ENCODE measurements around the gene CAPRIN1. TPM values are rescaled to one million over a fixed set of nuclear protein-coding genes. Genes with fewer than 3 reads are reported as not detected.

Gene CAPRIN1, protein sequence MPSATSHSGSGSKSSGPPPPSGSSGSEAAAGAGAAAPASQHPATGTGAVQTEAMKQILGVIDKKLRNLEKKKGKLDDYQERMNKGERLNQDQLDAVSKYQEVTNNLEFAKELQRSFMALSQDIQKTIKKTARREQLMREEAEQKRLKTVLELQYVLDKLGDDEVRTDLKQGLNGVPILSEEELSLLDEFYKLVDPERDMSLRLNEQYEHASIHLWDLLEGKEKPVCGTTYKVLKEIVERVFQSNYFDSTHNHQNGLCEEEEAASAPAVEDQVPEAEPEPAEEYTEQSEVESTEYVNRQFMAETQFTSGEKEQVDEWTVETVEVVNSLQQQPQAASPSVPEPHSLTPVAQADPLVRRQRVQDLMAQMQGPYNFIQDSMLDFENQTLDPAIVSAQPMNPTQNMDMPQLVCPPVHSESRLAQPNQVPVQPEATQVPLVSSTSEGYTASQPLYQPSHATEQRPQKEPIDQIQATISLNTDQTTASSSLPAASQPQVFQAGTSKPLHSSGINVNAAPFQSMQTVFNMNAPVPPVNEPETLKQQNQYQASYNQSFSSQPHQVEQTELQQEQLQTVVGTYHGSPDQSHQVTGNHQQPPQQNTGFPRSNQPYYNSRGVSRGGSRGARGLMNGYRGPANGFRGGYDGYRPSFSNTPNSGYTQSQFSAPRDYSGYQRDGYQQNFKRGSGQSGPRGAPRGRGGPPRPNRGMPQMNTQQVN
- total RNA-seq (2014; rRNA removed) (224 and 258 TPM in 2 replicates), Bru-seq, nascent RNA (percentile 96 among the genes with signal in this experiment), BruChase-seq, experiment 1, labeled RNA remaining after a 6-hour chase (percentile 96 among the genes with signal in this experiment), BruChase-seq, experiment 2, labeled RNA remaining after a 2-hour chase (percentile 96 among the genes with signal in this experiment)
- long read RNA-seq, full-length matches to known transcripts = 326 of 381 reads
- long read RNA-seq, partial matches to known transcripts = 33 of 381 reads
- long read RNA-seq, other reads (novel, unspliced or antisense) = 22 of 381 reads

- peak within 1 kb of the TSS; percentile 94 for H2AFZ ChIP-seq (ENCODE audit: low read length)
- no peaks in the 10 kb centered on the region for H3F3A ChIP-seq (ENCODE audit: low read length, unreplicated experiment)
- no peaks in the 10 kb centered on the region for H3K9me2 ChIP-seq (replicated peaks; ENCODE audit: low read length)
- TF ChIP-seq CTCF (conservative IDR thresholded peaks at IDR 0.05; ENCODE audit: low read depth, low read length) (no peak), EZH2phosphoT487 (IDR thresholded peaks at IDR 0.05; ENCODE audit: borderline replicate concordance, low read length) (no peak), EZH2 (IDR thresholded peaks at IDR 0.05; ENCODE audit: low read length, unreplicated experiment) (no peak)
- ChIA-PET POLR2A (ENCODE audit: unreplicated experiment) (interaction anchor here (0.5 kb wide), 1 partner anchor 9 kb away, joined by 3 read pairs; no protein-coding TSS in a partner anchor), CTCF (interaction anchor here (0.6 kb wide), 2 partner anchors 54 to 55 kb away, joined by 3 to 5 read pairs; partner anchors contain the start of gene NAT10)
- H3K36me3 ChIP-seq (ENCODE audit: low read depth, low read length) = peaks cover 20% of the 10 kb centered on the region
- intact Hi-C loops (cut with micrococcal nuclease) = loop anchor here (1.0 kb wide), 1 partner anchor 54 kb away; the partner anchor contains the start of gene NAT10
- peak within 1 kb of the TSS; percentile 100 for H3K9ac ChIP-seq (ENCODE audit: low read length)
- peak within 1 kb of the TSS; percentile 99 for H3K4me3 ChIP-seq (ENCODE audit: low read length)
- ATAC-seq = peak; percentile 81
- H3K4me2 ChIP-seq (ENCODE audit: low read length) = peak within 1 kb of the TSS; percentile 97
- peak within 1 kb of the TSS; percentile 96 for H3K27ac ChIP-seq (ENCODE audit: low read length)
- no peaks in the 10 kb centered on the region for H3K9me3 ChIP-seq (ENCODE audit: low read length)
- peak; percentile 90 for DNase-seq
- H3K4me1 ChIP-seq (ENCODE audit: insufficient read depth, low read length) = peaks cover 28% of the 10 kb centered on the region
- peaks cover 44% of the 10 kb centered on the region for H3K79me2 ChIP-seq (ENCODE audit: low read length)
- no peaks in the 10 kb centered on the region for H3K27me3 ChIP-seq (ENCODE audit: low read length)
- no TSS peak for BruUV-seq (replicated peaks)
- peaks cover 28% of the 10 kb centered on the region for H4K20me1 ChIP-seq (ENCODE audit: low read length)
Measured at GRCh38 chr11:34051349-34052035, at the start of gene CAPRIN1. TSS of gene CAPRIN1 (plus strand) at chr11:34051731. CDS start at chr11:34052421, 690 bp downstream.

DNA sequence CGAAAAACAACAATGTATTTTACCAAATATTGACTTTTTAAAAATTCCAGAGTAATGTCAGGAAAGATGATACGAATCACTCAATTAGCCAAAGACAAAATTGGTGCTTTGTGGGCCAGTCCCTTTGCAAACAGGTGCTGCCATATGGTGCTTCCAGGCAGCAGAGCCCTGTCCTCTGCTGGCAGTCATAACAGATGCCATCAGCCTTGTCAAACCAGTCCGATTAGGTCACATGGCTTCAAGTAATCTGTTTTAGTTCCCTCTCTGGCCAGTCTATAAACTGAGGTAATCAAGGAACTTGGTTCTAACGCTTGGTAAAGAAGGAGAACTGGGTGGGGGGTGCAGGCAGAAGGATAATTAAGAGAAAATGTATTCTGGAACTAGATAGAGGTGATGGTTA lies 49.1 kb upstream of the CAPRIN1 start:
- peak; percentile 43; the same call in 1 of the 2 replicates for ATAC-seq
- no TSS peak for BruUV-seq (replicated peaks)
- no peaks in the 10 kb centered on the region for H3K27me3 ChIP-seq (ENCODE audit: low read length)
- no peak overlapping the region for H3K27ac ChIP-seq (ENCODE audit: low read length)
- TF ChIP-seq EZH2 (IDR thresholded peaks at IDR 0.05; ENCODE audit: low read length, unreplicated experiment) (no peak), EZH2phosphoT487 (IDR thresholded peaks at IDR 0.05; ENCODE audit: borderline replicate concordance, low read length) (no peak), CTCF (conservative IDR thresholded peaks at IDR 0.05; ENCODE audit: low read depth, low read length) (no peak)
- intact Hi-C loops (cut with micrococcal nuclease) = no loop called here
- no peak overlapping the region for H3K9ac ChIP-seq (ENCODE audit: low read length)
- no peak overlapping the region for H2AFZ ChIP-seq (ENCODE audit: low read length)
- ChIA-PET POLR2A (ENCODE audit: unreplicated experiment) (no interaction called here), CTCF (no interaction called here)
- H3K79me2 ChIP-seq (ENCODE audit: low read length) = no peaks in the 10 kb centered on the region
- no peaks in the 10 kb centered on the region for H3F3A ChIP-seq (ENCODE audit: low read length, unreplicated experiment)
- H3K36me3 ChIP-seq (ENCODE audit: low read depth, low read length) = no peaks in the 10 kb centered on the region
- no peaks in the 10 kb centered on the region for H3K9me3 ChIP-seq (ENCODE audit: low read length)
- no peaks in the 10 kb centered on the region for H4K20me1 ChIP-seq (ENCODE audit: low read length)
- DNase-seq = peak; percentile 48
- H3K4me1 ChIP-seq (ENCODE audit: insufficient read depth, low read length) = peaks cover 12% of the 10 kb centered on the region
- H3K4me2 ChIP-seq (ENCODE audit: low read length) = no peak overlapping the region
- no peaks in the 10 kb centered on the region for H3K9me2 ChIP-seq (replicated peaks; ENCODE audit: low read length)
- no peak overlapping the region for H3K4me3 ChIP-seq (ENCODE audit: low read length)
